ENCODE data around the gene BACH2. TPM values are rescaled to one million over a fixed set of nuclear protein-coding genes. Genes with fewer than 3 reads are reported as not detected.

Gene BACH2
- total RNA-seq, 1 donor from 2014 or later: 3.9 TPM

GRCh38 chr6:89941031-89941762 is 355.4 kb downstream of the BACH2 start:
- Mint-ChIP-seq H3K4me3 (no peak overlapping the region), H3K36me3 (peaks cover 13% of the 10 kb centered on the region), H3K4me1 (peaks cover 13% of the 10 kb centered on the region), H3K27ac (peak overlapping the region; percentile 78), H3K27me3 (ENCODE audit: insufficient read depth, low read depth) (no peaks in the 10 kb centered on the region), H3K9me3 (no peaks in the 10 kb centered on the region)
- no peak for DNase-seq (ENCODE audit: low spot score)
- Histone ChIP-seq H3F3A (ENCODE audit: low read depth) (no peaks in the 10 kb centered on the region), H3K36me3 (no peaks in the 10 kb centered on the region), H3K9ac (no peak overlapping the region), H3K4me2 (no peak overlapping the region), H3K27me3 (no peaks in the 10 kb centered on the region), H2AFZ (replicated peaks) (no peak overlapping the region), H3K4me3 (no peak overlapping the region), H4K20me1 (ENCODE audit: low read depth) (no peaks in the 10 kb centered on the region), H3K4me1 (peaks cover 6% of the 10 kb centered on the region), H3K27ac (no peak overlapping the region), H3K79me2 (ENCODE audit: low read depth) (no peaks in the 10 kb centered on the region), H3K9me3 (ENCODE audit: low read depth) (no peaks in the 10 kb centered on the region)
- TF ChIP-seq EZH2phosphoT487 (IDR thresholded peaks at IDR 0.05) (no peak), EZH2 (IDR thresholded peaks at IDR 0.05) (no peak), CTCF (IDR thresholded peaks at IDR 0.05) (no peak)

- no peaks in the 10 kb centered on the region for H4K20me1 ChIP-seq (ENCODE audit: low read depth)
- no peaks in the 10 kb centered on the region for H3K9me3 ChIP-seq (ENCODE audit: low read depth)
- H3K4me3 Mint-ChIP-seq: no peak overlapping the region
- no peaks in the 10 kb centered on the region for H3K36me3 ChIP-seq
- no peaks in the 10 kb centered on the region for H3K27me3 Mint-ChIP-seq (ENCODE audit: insufficient read depth, low read depth)
- no peaks in the 10 kb centered on the region for H3K27me3 ChIP-seq
- H3K4me1 ChIP-seq: peaks cover 6% of the 10 kb centered on the region
- no peaks in the 10 kb centered on the region for H3K79me2 ChIP-seq (ENCODE audit: low read depth)
- no peak overlapping the region for H3K4me3 ChIP-seq
- no peak overlapping the region for H3K4me2 ChIP-seq
- H3K9me3 Mint-ChIP-seq: no peaks in the 10 kb centered on the region
- H2AFZ ChIP-seq (replicated peaks): no peak overlapping the region
- H3K27ac ChIP-seq: no peak overlapping the region
- peaks cover 13% of the 10 kb centered on the region for H3K4me1 Mint-ChIP-seq
- peak; percentile 81 for DNase-seq (ENCODE audit: low spot score)
- peaks cover 18% of the 10 kb centered on the region for H3K36me3 Mint-ChIP-seq
- no peak overlapping the region for H3K9ac ChIP-seq
- TF ChIP-seq CTCF (IDR thresholded peaks at IDR 0.05) (peak; percentile 81), EZH2phosphoT487 (IDR thresholded peaks at IDR 0.05) (no peak)
- peak overlapping the region; percentile 78 for H3K27ac Mint-ChIP-seq
- no peaks in the 10 kb centered on the region for H3F3A ChIP-seq (ENCODE audit: low read depth)
Observed at GRCh38 chr6:89940225-89941027, 356.2 kb downstream of the BACH2 start.

- no peak overlapping the region for H3K4me3 Mint-ChIP-seq
- Histone ChIP-seq H2AFZ (replicated peaks) (no peak overlapping the region), H3K4me3 (no peak overlapping the region), H3F3A (ENCODE audit: low read depth) (no peaks in the 10 kb centered on the region), H3K9me3 (ENCODE audit: low read depth) (no peaks in the 10 kb centered on the region), H3K36me3 (no peaks in the 10 kb centered on the region), H3K79me2 (ENCODE audit: low read depth) (no peaks in the 10 kb centered on the region), H3K27me3 (no peaks in the 10 kb centered on the region), H3K4me2 (no peak overlapping the region), H3K4me1 (peaks cover 6% of the 10 kb centered on the region), H3K27ac (no peak overlapping the region), H3K9ac (no peak overlapping the region), H4K20me1 (ENCODE audit: low read depth) (no peaks in the 10 kb centered on the region)
- peaks cover 22% of the 10 kb centered on the region for H3K4me1 Mint-ChIP-seq
- H3K36me3 Mint-ChIP-seq: peaks cover 21% of the 10 kb centered on the region
- TF ChIP-seq EZH2phosphoT487 (IDR thresholded peaks at IDR 0.05): no peak
- TF ChIP-seq EZH2 (IDR thresholded peaks at IDR 0.05): no peak
- TF ChIP-seq CTCF (IDR thresholded peaks at IDR 0.05): no peak
- DNase-seq (ENCODE audit: low spot score): no peak
- no peak overlapping the region for H3K27ac Mint-ChIP-seq
- H3K27me3 Mint-ChIP-seq (ENCODE audit: insufficient read depth, low read depth): peaks cover 2% of the 10 kb centered on the region
- no peaks in the 10 kb centered on the region for H3K9me3 Mint-ChIP-seq
Observed at GRCh38 chr6:89939144-89939543, 357.5 kb downstream of the BACH2 start.

Measured in neural progenitor cell (in vitro differentiated cells).